Measurements from ENCODE around the gene CDH24. TPM values are rescaled to one million over a fixed set of nuclear protein-coding genes. Genes with fewer than 3 reads are reported as not detected.

CDH24 gene
- polyA plus RNA-seq, 1 donor = 28.7 TPM

DNA sequence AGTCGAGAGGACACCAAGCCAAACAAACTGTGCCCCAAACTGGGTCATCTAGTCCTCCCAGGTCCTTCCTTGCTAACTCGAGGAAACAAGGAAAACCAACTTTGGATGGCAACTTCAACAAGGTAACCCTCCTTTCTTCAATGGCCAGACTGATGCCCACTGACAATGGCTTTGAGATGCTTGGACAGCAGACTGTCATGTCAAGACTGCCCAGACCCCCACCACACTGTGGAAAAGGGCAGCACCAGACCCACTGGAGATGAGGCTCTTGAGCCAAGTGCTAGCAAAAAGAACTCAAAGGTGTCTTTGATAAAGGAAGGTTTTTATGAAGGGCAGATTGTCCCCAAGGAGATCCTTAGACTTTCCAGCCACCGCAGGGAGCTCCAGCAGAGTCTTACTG, 9.0 kb upstream of the CDH24 start:
- no peak for DNase-seq

DNA sequence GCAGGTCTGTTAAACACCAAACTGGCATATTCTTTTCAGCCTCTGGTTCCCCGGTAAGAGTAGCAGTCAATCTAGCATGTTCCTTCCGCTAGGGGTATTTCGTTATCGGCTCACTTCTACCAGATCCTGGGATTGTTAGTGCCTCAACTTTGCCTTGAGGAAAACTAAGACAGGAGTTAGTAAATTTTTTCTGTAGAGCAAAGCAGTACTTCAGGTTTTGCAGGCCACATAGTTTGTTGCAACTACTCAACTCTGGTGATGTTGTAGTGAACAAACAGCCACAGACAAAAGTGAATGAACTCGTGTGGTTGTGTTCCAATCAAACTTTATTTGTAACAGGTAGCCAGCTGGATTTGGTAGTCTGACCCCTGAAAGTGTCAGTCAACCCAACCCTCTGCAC, 6.3 kb upstream of the CDH24 start:
- no peak for DNase-seq

DNA sequence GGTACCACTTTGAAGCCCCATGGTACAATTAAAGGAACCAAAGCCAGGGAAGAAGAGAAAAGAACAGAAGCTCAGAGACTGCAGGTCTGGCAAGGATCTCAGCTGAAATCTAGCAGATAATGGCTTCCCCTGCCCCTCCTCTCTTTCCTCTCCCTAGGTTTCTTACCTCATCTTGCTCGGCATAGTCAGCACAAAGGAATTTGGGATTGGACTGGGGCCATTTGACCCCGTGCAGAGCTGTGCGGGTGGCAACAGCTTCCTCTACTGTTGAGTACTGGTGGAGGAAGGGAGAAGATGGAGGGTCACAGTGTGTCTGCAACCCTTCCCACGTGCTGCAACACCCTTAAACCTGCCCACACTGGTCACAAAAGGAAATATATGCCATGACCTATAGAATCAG, 4.7 kb upstream of the CDH24 start:
- DNase-seq = no peak

DNA sequence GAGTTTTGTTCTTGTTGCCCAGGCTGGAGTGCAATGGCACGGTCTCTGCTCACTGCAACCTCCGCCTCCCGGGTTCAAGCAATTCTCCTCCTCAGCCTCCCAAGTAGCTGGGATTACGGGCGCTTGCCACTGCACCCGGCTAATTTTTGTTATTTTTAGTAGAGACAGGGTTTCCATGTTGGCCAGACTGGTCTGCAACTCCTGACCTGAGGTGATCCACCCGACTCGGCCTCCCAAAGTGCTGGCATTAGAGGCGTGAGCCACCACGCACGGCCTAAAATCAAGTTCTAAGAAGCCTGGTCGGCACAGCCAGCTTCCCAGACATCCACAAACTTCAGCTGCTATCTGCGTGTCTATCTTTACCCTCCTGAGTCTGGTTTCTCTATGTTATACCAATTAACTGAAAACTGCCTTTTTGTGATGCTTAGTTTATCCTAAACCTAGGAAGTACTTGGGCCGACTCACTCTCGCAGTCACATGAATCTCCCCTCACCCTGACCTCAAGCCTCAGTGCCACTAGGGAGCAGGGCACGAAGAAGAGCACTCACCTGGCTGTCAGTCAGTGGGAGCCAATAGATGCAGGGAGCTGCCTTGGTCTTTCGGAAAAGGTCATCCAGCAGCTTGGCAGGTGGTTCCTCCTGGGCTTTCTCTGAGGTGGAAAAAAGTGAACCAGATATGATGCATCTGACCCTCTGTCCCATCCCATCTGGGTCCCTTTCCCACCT, 3.4 kb upstream of the CDH24 start:
- DNase-seq = no peak

DNA sequence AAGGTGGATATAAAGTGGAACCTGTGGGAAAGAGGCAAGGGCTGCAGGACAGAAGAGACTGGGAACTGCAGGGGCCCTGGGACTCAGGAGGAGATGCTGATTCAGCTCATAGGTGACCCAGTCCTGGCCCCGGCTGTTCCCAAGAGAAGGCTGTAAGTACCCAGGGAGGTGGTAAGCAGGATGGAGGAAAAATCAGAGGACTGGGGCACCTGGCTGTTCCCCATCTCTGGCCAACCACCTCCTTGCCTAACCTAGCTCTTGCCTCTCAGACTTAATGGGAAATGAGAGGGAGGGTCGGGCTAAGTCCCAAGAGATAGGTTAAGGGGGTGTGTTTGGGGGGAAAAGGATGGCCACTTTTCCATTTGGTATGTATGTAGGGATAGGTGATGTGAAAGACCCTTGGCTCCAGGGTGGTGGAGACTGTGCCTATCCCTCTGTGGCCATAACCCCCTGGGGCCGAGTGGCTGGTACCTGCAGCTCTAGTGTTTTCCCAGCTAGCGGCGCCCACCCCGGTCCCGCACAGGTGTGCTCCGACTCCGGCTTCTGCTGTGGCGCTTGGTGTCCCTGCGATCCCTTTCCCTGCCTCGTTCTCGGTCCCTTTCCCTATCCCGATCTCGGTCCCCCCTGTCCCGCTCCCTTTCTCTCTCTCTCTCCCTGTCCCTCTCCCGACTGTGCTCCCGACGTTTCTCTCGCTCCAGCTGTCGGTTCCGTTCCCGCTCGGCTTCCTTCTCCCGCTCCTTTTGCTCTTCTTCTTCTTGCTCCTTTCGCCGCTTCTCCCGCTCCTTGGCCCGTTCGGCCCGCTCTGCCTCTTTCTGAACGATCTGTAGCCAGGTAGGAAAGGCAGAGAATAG, 1.6 kb upstream of the CDH24 start:
- no peak for DNase-seq

DNA sequence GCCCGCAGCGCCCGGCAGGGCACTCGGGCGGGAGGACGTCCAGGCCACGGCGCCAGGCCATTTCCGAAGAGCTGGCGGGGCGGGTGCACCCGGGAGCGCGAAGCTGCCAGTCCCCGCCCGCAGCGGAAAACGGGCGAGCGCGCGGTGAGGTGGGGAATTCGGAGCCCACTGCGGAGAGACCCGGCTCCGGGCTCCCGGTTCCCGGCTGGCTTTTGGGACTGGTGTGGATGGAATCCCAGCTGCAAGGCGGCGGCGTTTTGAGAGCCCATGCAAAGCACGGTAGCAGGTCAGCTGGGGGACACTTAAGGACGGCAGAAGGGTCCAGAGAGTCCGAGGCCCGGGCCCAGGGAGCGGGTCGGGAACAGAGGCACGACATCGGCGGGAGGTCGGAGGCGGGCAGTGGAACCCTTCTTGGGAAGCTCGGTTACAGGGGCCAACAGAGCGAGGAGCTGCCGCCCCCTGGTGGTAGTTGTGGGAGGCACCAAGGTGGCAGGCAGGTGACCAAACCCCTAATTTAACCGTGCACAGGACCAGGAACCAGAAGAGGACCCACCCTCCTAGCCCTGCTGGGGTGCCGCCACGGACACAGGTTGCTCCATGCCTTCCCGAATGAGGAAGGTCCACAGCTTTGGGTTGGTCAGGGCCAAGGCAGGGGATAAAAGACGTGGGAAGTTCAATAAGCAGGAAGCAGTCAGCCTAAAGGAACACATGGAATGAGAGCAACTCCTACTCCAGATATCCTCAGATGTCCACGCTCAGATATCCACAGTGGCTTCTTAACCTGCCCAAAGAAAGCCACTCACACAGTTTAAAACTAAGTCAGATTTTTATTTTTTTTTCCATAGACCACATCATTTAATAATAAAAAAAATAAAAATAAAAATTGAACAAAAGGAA, 685 bp upstream of the CDH24 start:
- peak; percentile 92 for DNase-seq

DNA sequence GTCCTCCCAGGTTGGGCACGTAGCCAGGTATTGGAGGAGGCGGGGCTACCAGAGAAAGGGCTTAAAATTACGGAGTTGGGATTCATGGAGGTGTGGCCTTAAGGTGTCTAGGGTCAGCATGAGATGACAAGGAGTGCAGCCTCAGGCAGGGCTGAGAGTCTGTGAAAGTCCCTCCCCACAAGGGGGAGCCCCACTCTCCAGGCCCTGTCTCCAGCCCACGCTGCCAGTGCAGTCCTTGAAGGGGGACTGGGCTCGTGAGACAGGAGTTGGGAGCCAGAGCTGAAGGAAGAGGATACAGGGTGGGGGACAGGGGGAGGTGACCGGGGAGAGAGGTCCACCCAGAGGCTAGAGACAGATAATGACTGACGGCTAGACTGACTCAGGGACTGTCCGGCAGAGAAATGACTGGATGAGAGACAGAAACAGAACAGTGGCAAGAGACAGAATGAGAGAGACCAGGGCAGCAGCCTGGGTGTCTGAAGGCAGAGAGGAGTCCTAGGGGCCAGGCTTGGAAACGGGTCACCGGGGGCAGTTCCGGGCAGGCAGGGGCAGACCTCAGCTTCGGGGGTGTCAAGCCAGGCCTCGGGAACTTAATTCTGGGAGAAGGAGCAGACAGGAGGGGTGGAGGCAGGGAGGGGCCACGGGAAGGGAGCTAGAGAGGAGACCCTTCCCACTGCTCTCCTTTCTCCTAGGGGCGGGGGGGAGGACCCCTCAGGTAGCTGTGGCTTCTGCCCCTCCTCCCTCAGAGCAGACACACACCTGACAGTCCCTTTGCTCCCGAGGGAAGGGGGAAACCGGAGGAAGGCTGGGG, 970 bp downstream of the CDH24 start:
- DNase-seq = no peak

DNA sequence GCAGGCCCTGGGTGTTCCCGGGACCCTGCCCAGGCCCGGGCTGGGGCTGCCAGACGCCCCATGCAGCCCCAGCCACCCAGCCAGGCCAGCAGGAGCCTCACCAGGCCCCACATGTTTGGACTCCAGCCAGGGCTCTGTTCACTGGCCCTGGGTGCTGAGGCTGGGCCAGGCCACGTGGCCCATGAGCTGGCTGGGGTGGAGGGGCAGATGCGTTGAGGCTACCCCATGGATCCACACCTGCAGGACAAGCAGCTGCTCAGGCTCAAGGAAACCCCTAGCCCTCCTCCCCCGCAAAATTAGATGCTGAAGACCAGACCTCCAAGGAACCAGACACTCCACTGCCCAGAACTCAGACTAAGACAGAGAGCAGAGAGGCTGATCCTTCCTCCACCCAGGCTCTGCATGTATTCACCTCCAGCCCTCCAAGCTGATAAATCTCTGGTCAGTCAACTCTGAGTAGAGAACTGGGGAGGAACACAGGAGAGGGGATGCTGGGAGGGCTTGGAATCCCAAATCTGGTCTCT, 1.6 kb downstream of the CDH24 start:
- no peak for DNase-seq

DNA sequence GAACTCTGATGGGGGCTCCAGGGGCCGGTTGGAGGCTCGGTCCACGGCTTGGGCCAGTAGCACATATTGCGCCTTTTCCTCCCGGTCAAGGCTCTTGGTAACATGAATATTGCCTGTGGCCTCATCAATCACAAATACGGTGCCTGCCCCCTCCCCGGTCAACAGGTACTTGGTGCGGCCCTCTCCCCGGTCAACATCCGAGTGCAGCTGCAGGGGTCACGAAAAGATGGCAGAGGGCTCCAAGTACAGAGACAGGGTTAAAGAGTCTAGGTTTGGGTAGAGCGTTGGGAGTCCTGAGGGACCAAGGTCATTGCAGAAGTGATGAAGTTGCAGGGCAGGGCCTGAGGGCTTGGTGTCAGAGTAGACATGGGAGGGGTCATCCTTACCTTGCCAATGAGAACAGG, 2.2 kb downstream of the CDH24 start:
- no peak for DNase-seq

DNA sequence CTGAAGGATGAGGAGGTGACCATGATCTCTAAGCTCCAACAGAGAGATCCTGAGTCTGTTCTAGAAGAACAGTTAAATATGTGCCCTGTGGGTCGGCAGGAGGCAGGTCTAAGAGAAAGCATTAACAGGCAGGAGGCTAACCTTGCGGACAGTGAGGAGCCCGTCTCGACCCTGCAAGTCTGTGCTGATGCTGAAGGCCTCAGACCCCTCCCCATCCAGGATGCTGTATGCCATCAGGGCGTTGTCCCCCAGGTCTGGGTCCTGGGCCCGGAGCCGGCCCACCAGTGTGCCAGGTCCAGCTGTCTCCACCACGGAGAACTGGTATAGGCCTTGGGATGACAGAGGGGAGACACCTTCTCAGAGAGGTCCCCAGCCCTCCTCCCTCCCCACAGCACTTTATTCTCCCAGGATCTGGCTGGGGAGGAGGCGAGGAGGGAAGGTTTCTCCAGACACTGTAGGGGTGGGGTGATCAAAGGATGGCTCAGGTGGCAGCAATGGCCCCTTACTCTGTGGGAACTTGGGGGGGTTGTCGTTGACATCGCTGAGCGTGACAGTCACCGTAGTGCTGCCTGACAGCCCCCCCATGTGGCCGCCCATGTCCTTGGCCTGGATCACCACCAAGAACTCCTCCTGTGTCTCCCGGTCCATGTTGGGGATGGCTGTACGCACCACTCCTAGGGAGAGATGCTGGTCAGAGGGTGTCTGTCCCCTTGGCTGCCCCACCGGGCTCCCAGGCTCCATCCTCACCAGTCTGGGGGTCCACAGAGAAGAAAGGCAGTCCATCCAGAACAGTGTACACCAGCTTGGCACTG, 3.1 kb downstream of the CDH24 start:
- no peak for DNase-seq

DNA sequence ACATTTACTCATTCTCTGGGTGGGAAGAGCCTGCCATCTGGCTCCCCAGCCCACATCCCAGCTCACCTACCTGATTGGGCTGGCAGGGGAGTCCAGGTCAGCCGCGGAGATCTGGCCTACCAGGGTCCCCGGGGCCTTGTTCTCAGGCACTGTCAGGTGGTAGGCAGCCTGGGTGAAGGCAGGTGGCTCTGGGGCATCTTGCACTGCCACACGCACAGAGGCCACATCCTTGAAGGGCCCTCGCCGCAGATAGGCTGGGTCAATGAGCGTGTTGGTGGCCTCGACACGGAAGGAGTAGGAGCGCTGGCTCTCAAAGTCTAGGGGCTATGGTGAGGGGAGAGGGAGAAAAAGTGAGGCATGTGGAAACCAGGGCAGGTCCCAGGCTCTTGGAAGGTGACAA, 3.9 kb downstream of the CDH24 start:
- no peak for DNase-seq

DNA sequence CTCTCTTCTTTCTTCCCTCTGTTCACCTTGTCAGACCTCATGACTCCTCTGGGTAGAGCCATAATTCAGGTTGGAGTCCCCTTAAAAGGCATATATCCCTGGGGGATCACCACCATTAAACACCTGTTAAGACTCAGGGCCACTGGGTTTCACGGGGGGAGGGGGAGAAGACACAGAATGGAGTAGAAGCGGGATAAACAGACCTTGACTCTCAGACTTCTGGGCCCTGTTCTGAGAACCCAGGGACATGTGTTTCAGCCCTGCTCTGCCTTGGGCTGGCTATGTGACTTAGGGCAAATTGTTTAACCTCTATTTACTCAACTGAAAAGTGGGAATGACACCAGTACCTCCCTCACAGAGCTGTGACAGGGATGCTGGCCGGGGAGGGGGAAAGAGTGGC, 4.6 kb downstream of the CDH24 start:
- no peak for DNase-seq

DNA sequence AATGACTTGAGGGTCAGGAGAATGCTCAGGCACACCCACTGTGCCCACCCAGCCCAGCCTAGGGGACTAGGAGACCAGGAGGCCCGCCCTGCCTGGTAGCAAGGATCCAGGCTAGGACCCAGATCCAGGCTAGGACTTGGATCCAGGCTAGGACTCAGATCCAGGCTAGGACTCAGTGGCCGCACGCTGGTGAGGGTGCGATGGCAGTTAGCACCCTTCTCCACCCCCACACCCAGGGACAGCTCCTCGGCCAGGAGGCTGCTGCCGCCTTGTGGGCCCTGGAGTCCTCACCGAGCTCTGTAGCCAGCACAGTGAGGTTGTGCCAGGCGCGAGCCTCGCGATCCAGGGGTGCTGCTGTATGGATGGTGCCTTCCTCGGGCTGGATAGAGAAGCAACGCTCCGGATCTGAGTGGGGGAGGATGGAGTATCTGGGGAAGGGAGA, 5.1 kb downstream of the CDH24 start:
- no peak for DNase-seq

DNA sequence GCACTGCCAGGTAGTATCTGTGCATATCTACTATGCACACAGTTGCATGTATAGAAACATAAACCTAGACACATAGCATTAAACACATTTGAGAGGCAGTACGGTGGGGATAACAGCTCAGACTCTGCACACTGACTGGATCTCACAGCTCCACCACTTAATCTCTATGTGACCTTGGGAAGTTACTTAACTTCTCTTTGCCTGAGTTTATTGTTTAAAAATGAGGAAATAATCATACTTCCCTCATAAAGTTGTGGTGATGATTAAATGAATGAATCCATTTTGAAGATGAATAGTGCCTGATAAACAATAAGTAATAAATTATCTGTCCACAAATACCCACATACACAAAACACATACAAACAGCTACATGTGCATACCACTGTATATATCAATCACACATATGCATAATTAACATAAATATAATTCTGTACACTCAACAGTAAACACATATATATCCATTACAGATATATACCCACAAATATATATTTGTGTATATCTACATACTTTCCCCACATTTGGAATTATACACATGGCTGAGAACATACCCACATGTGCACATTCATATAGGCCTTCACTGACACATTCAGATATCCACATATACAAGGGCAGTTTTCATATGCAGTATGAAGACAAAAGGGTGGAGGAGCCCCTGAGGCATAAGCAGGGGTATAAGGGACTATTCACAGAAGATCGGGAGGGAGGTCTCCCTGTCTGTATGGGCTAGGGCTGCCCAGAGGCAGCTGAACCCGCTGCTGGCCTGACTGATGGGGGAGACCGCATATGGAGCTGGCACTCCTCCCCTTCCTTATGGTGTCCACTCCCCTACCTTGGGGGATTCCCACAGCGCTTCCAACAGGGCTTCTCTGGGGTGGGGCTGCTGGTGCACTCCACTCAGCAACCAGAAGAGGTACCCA, 5.9 kb downstream of the CDH24 start:
- no peak for DNase-seq

DNA sequence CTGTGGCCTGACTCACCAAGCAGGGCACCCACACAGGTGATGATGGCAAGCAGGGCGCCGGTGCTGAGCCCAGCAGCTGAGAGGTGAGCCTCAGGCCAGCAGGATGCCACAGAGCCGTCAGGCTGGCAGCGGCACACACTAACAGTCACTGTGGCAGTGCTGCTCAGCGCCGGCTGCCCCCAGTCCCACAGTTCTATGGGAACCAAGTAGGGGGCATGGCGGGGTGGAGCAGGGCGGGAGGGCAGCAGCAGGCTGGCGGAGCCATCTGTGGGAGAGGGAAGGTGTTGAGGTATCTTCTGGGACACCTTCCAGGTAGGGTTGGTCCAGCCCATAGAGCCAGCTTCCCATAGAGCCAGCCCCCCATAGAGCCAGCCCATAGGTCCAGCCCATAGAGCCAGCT, 8.3 kb downstream of the CDH24 start:
- no peak for DNase-seq

DNA sequence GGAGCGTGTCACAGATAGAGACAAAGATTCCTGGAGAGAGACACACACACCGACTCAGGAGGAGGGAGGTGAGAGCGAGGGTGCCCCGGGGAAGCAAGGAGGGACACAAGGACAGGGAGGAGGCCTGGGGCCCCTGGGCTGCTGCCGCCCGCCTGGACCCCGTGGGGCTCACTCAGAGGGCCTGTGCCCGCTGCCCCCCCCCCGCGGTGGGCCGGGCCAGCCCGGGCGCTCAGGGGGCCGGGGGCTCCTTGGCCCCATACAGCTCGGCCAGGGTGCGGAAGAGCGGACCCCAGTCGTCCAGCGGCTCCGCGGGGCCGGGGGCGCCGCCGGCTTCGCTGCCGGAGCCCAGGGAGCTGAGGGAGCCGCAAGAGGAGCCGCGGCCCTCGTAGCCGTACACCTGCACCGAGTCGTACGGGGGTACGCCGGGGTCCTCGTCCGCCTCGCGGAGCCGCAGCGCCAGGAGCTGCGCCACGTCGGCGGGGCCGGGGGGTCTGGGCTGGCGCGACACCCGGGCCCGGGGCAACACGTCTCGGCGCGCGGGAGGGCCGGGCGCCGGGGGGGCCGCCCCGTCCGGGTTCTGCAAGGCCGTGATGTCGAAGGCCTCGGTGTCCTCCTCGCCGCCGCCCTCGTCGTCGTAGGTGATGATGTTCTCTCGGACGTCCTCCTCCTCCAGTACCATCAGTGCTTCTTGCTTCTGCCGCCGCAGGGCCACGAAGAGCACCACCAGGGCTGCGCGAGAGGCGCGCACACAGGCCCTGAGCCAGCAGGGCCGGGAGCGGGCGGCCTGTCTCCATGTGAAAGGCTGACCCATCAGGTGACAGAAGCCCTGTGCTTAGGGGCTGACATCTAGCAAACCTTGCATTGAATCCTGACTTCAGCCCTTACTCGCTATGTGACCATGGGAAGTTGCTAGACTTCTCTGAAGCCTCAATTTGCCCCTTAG, 9.3 kb downstream of the CDH24 start:
- DNase-seq = no peak

DNA sequence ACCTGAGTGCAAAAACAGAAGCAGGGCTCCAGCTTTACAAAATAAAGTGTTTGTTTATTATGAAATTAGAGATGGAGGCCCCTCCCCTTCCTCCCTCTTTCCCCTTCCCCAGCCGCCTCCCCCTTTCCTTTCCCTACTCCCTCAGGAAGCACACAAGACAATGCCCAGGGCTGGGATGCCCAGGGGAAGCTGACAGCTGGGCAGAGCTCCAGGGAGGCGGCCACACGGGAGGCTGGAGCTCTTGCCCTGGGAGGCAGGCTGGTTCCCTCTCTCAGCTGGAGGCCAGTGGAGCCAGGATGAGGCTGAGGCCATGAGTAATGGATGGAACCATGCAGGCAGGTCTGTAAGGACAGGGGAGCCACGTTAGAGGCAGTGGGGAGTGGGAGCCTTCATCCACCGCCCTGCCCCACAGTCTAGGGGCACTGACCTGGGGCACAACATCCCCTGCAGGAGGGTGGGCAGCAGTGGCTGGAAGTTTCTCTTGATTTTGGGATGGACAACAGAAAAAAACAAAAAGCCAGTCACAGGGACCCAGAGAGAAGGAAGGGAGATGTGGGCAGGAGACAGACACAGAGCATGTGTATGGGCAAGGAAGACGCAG, 10.2 kb downstream of the CDH24 start:
- DNase-seq = no peak
